Posterior cingulate gyrus (tissue), 11 donors: ENCODE measurements around the gene YARS1.

ENCODE experiments used
- DNase-seq, 10 donors: peaks; one replicate each; pipeline versions ENCODE4 v3.0.0 to v3.0.0-alpha.2; 2020 to 2021; ENCODE audit warnings: mixed read lengths in 3 of 10
- intact Hi-C: fragments of 100-400 bp; cut with DNase I; formaldehyde crosslinking; loops from one replicate; pipeline ENCODE4 v1.15.1; 2023

YARS1 gene

GRCh38 chr1:32817159-32817814, at the start of gene YARS1, which contains the start of gene S100PBP:
Gene YARS1 (minus strand): TSS chr1:32817358. CDS start chr1:32817244, 114 bp downstream.
Gene S100PBP (plus strand): TSS chr1:32817653. CDS start chr1:32826100, 8,447 bp downstream.
- peak; percentile 99 to 100 (median 100) for DNase-seq
- intact Hi-C loops = no loop called here

- no peak for DNase-seq
- intact Hi-C loops = no loop called here
Observed at GRCh38 chr1:32865639-32866405, 48.7 kb upstream of the YARS1 start.

GRCh38 chr1:32864375-32865019, 47.3 kb upstream of the YARS1 start:
- intact Hi-C loops = no loop called here
- peak in 1 of 10 donors; percentile 84 for DNase-seq

- intact Hi-C loops = no loop called here
- no peak for DNase-seq
Observed at GRCh38 chr1:32863881-32864245, 46.7 kb upstream of the YARS1 start.

- intact Hi-C loops = no loop called here
- peak in 2 of 10 donors; percentile 42 to 76 for DNase-seq
Observed at GRCh38 chr1:32863218-32863880, 46.2 kb upstream of the YARS1 start.

- intact Hi-C loops = no loop called here
- peak in 4 of 10 donors; percentile 48 to 89 (median 72) for DNase-seq
Observed at GRCh38 chr1:32861904-32862695, 44.9 kb upstream of the YARS1 start.

- intact Hi-C loops = no loop called here
- DNase-seq = no peak
Observed at GRCh38 chr1:32860566-32860965, 43.4 kb upstream of the YARS1 start.

GRCh38 chr1:32859915-32860314, 42.8 kb upstream of the YARS1 start:
- intact Hi-C loops = no loop called here
- DNase-seq = peak in 1 of 10 donors; percentile 9

- no peak for DNase-seq
Observed at GRCh38 chr1:32858791-32859190, 41.6 kb upstream of the YARS1 start.

GRCh38 chr1:32858136-32858535, 41.0 kb upstream of the YARS1 start:
- intact Hi-C loops = no loop called here
- DNase-seq = no peak

More at GRCh38 chr1:32858791-32859190, 41.6 kb upstream of the YARS1 start:
- intact Hi-C loops = no loop called here

GRCh38 chr1:32855861-32856617, 38.9 kb upstream of the YARS1 start:
- no peak for DNase-seq
- intact Hi-C loops = no loop called here

- intact Hi-C loops = no loop called here
- DNase-seq = no peak
Observed at GRCh38 chr1:32848354-32849063, 31.4 kb upstream of the YARS1 start.

GRCh38 chr1:32831878-32832277, 14.7 kb upstream of the YARS1 start:
- DNase-seq = no peak
- intact Hi-C loops = no loop called here

GRCh38 chr1:32830092-32830852, 13.1 kb upstream of the YARS1 start:
- intact Hi-C loops = no loop called here
- no peak for DNase-seq

GRCh38 chr1:32828341-32828740, 11.2 kb upstream of the YARS1 start:
- intact Hi-C loops = loop anchor here (1.0 to 10.0 kb wide), 2 partner anchors 44 to 256 kb away; partner anchors contain the start of gene AZIN2
- DNase-seq = no peak

GRCh38 chr1:32825181-32825580, 8.0 kb upstream of the YARS1 start:
- intact Hi-C loops = loop anchor here (10.0 kb wide), 1 partner anchor 260 kb away; the partner anchor contains the start of gene AZIN2
- DNase-seq = no peak

- DNase-seq = no peak
- intact Hi-C loops = no loop called here
Observed at GRCh38 chr1:32818804-32819541, 1.8 kb upstream of the YARS1 start.
